HL-60 (cell line): ENCODE results near the gene GABRE.

ENCODE experiments used
- POLR2AphosphoS5 ChIP-seq: IDR thresholded peaks from 2 replicates; pipeline ENCODE4 v1.6.1; 2012; ENCODE audit warnings: low read depth
- SPI1 ChIP-seq: IDR thresholded peaks from 2 replicates; pipeline ENCODE4 v1.6.1; 2012; ENCODE audit warnings: low read depth, mild to moderate bottlenecking, borderline replicate concordance
- TF ChIP-seq, protein P1 (sequence below): IDR thresholded peaks from one replicate; pipeline ENCODE4 v1.5.1; 2011; ENCODE audit warnings: low read length, control low read depth, inconsistent platforms; ENCODE audit not compliant: insufficient read depth
- TF ChIP-seq, protein P2 (sequence below): IDR thresholded peaks from 2 replicates; pipeline ENCODE4 v1.6.1; 2012; ENCODE audit warnings: low read depth; ENCODE audit not compliant: insufficient replicate concordance

DNA sequence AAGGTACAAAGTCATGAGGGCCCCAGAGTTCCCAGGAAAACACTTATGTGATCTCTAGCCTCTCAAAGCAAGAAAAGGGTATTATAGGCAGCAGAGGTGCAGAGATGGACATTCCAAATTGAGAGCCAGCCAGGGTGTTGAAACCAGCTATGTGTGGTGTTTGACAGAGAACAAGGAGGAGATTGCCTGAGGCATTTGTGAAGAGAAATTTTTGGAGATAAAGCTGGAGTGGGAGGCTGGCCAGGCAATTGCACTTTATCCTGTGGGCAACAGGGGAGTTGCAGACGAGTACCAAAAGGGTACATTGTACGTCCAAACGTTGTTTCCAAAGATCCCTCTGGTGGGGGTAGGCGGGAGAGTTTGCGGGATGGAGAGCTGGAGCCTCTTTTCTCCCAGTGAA, 2.5 kb upstream of the GABRE start:
- TF ChIP-seq, protein P1, sequence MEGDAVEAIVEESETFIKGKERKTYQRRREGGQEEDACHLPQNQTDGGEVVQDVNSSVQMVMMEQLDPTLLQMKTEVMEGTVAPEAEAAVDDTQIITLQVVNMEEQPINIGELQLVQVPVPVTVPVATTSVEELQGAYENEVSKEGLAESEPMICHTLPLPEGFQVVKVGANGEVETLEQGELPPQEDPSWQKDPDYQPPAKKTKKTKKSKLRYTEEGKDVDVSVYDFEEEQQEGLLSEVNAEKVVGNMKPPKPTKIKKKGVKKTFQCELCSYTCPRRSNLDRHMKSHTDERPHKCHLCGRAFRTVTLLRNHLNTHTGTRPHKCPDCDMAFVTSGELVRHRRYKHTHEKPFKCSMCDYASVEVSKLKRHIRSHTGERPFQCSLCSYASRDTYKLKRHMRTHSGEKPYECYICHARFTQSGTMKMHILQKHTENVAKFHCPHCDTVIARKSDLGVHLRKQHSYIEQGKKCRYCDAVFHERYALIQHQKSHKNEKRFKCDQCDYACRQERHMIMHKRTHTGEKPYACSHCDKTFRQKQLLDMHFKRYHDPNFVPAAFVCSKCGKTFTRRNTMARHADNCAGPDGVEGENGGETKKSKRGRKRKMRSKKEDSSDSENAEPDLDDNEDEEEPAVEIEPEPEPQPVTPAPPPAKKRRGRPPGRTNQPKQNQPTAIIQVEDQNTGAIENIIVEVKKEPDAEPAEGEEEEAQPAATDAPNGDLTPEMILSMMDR: no peak
- TF ChIP-seq POLR2AphosphoS5: no peak
- TF ChIP-seq, protein P2, sequence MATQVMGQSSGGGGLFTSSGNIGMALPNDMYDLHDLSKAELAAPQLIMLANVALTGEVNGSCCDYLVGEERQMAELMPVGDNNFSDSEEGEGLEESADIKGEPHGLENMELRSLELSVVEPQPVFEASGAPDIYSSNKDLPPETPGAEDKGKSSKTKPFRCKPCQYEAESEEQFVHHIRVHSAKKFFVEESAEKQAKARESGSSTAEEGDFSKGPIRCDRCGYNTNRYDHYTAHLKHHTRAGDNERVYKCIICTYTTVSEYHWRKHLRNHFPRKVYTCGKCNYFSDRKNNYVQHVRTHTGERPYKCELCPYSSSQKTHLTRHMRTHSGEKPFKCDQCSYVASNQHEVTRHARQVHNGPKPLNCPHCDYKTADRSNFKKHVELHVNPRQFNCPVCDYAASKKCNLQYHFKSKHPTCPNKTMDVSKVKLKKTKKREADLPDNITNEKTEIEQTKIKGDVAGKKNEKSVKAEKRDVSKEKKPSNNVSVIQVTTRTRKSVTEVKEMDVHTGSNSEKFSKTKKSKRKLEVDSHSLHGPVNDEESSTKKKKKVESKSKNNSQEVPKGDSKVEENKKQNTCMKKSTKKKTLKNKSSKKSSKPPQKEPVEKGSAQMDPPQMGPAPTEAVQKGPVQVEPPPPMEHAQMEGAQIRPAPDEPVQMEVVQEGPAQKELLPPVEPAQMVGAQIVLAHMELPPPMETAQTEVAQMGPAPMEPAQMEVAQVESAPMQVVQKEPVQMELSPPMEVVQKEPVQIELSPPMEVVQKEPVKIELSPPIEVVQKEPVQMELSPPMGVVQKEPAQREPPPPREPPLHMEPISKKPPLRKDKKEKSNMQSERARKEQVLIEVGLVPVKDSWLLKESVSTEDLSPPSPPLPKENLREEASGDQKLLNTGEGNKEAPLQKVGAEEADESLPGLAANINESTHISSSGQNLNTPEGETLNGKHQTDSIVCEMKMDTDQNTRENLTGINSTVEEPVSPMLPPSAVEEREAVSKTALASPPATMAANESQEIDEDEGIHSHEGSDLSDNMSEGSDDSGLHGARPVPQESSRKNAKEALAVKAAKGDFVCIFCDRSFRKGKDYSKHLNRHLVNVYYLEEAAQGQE: no peak
- no peak for TF ChIP-seq SPI1
